Progenitor cell of endocrine pancreas (in vitro differentiated cells): ENCODE results near the gene LUZP2. TPM values are rescaled to one million over a fixed set of nuclear protein-coding genes. Genes with fewer than 3 reads are reported as not detected.

Source experiments
- DNase-seq: peaks from one replicate; pipeline ENCODE4 v3.0.0; 2021; ENCODE audit warnings: low spot score; ENCODE audit not compliant: unreplicated experiment
- H3K27ac Mint-ChIP-seq: 2 replicates; pipeline ENCODE4 v1.8.0; 2021; ENCODE audit warnings: mild to moderate bottlenecking, moderate library complexity, mixed read lengths
- H3K27me3 Mint-ChIP-seq: 2 replicates; pipeline ENCODE4 v1.8.0; 2021; ENCODE audit warnings: mixed read lengths
- H3K36me3 Mint-ChIP-seq: 2 replicates; pipeline ENCODE4 v1.8.0; 2022; ENCODE audit warnings: mixed read lengths; ENCODE audit not compliant: insufficient read depth
- H3K4me1 Mint-ChIP-seq: 2 replicates; pipeline ENCODE4 v1.8.0; 2021; ENCODE audit warnings: low read depth, mixed read lengths
- H3K4me3 Mint-ChIP-seq: 2 replicates; pipeline ENCODE4 v1.8.0; 2021; ENCODE audit warnings: low read depth, mild to moderate bottlenecking, moderate library complexity, mixed read lengths
- H3K9me3 Mint-ChIP-seq: 2 replicates; pipeline ENCODE4 v1.8.0; 2021; ENCODE audit warnings: low read depth, mixed read lengths
- CTCF ChIP-seq: fragments of 200-600 bp; sonication (generic); IDR thresholded peaks from one replicate; pipeline ENCODE4 v1.5.0; 2021; ENCODE audit warnings: antibody characterized with exemption, mild to moderate bottlenecking; ENCODE audit not compliant: unreplicated experiment
- total RNA-seq: library from RNA; stranded (reverse); gene quantifications from 2 replicates; pipeline ENCODE4 v1.2.1, GENCODE V29; 2021

The LUZP2 gene
- total RNA-seq, 1 donor from 2014 or later = 1.8 TPM

GRCh38 chr11:25037431-25037830 lies 540.6 kb downstream of the LUZP2 start:
- H3K27ac Mint-ChIP-seq = no peak overlapping the region
- no peak for TF ChIP-seq CTCF
- no peak for DNase-seq
- no peaks in the 10 kb centered on the region for H3K27me3 Mint-ChIP-seq
- H3K9me3 Mint-ChIP-seq = no peaks in the 10 kb centered on the region
- H3K4me3 Mint-ChIP-seq = no peak overlapping the region
- H3K4me1 Mint-ChIP-seq = no peaks in the 10 kb centered on the region
- H3K36me3 Mint-ChIP-seq = no peaks in the 10 kb centered on the region

- Mint-ChIP-seq H3K27me3 (no peaks in the 10 kb centered on the region), H3K4me1 (no peaks in the 10 kb centered on the region), H3K27ac (no peak overlapping the region), H3K36me3 (no peaks in the 10 kb centered on the region), H3K9me3 (no peaks in the 10 kb centered on the region), H3K4me3 (no peak overlapping the region)
- no peak for DNase-seq
- TF ChIP-seq CTCF = no peak
Observed at GRCh38 chr11:25038131-25038530, 541.3 kb downstream of the LUZP2 start.

- no peak for DNase-seq
- H3K27me3 Mint-ChIP-seq = no peaks in the 10 kb centered on the region
- no peaks in the 10 kb centered on the region for H3K4me1 Mint-ChIP-seq
- H3K9me3 Mint-ChIP-seq = no peaks in the 10 kb centered on the region
- H3K36me3 Mint-ChIP-seq = no peaks in the 10 kb centered on the region
- no peak overlapping the region for H3K4me3 Mint-ChIP-seq
- TF ChIP-seq CTCF = no peak
- H3K27ac Mint-ChIP-seq = no peak overlapping the region
Observed at GRCh38 chr11:25039165-25039564, 542.3 kb downstream of the LUZP2 start.

GRCh38 chr11:25048632-25049031 lies 551.8 kb downstream of the LUZP2 start:
- no peaks in the 10 kb centered on the region for H3K4me1 Mint-ChIP-seq
- no peak overlapping the region for H3K27ac Mint-ChIP-seq
- no peaks in the 10 kb centered on the region for H3K9me3 Mint-ChIP-seq
- H3K4me3 Mint-ChIP-seq = no peak overlapping the region
- no peaks in the 10 kb centered on the region for H3K36me3 Mint-ChIP-seq
- no peaks in the 10 kb centered on the region for H3K27me3 Mint-ChIP-seq
- no peak for DNase-seq
- no peak for TF ChIP-seq CTCF

GRCh38 chr11:25052844-25053243 lies 556.0 kb downstream of the LUZP2 start:
- no peak for DNase-seq
- H3K4me3 Mint-ChIP-seq = no peak overlapping the region
- H3K36me3 Mint-ChIP-seq = no peaks in the 10 kb centered on the region
- no peaks in the 10 kb centered on the region for H3K4me1 Mint-ChIP-seq
- H3K27me3 Mint-ChIP-seq = no peaks in the 10 kb centered on the region
- no peak for TF ChIP-seq CTCF
- no peaks in the 10 kb centered on the region for H3K9me3 Mint-ChIP-seq
- H3K27ac Mint-ChIP-seq = no peak overlapping the region

- no peaks in the 10 kb centered on the region for H3K27me3 Mint-ChIP-seq
- no peak overlapping the region for H3K4me3 Mint-ChIP-seq
- no peak for DNase-seq
- H3K36me3 Mint-ChIP-seq = no peaks in the 10 kb centered on the region
- no peaks in the 10 kb centered on the region for H3K9me3 Mint-ChIP-seq
- no peak for TF ChIP-seq CTCF
- H3K27ac Mint-ChIP-seq = no peak overlapping the region
- H3K4me1 Mint-ChIP-seq = no peaks in the 10 kb centered on the region
Observed at GRCh38 chr11:25057861-25058260, 561.0 kb downstream of the LUZP2 start.
